GM23338 (cell line): ENCODE data around the gene SMG6. TPM values are rescaled to one million over a fixed set of nuclear protein-coding genes. Genes with fewer than 3 reads are reported as not detected.

Experiments used
- ATAC-seq: fragments of 200-7000 bp; cut with Tn5 transposase; 3 replicates; pipeline ENCODE4 v1.9.1; 2020
- DNase-seq: peaks from one replicate; pipeline ENCODE4 v3.0.0-alpha.2; 2015; ENCODE audit warnings: low spot score
- H2AFZ ChIP-seq: fragments of 200-600 bp; sonication (generic); 2 replicates; pipeline ENCODE4 v1.8.0; 2016; ENCODE audit warnings: antibody characterized with exemption, mild to moderate bottlenecking, moderate library complexity
- H3F3A ChIP-seq: fragments of 200-600 bp; sonication (generic); replicated peaks from 2 replicates; pipeline ENCODE4 v1.8.0; 2017; ENCODE audit warnings: antibody characterized with exemption, mixed run types, low read depth
- H3K27ac ChIP-seq: fragments of 200-600 bp; sonication (generic); 2 replicates; pipeline ENCODE4 v1.6.1; 2016; ENCODE audit warnings: low read depth
- H3K27me3 ChIP-seq: fragments of 200-600 bp; sonication (generic); 2 replicates; pipeline ENCODE4 v1.8.0; 2016; ENCODE audit warnings: mild to moderate bottlenecking, mixed run types, moderate library complexity; ENCODE audit not compliant: insufficient read depth
- H3K36me3 ChIP-seq: fragments of 200-600 bp; sonication (generic); 2 replicates; pipeline ENCODE4 v1.8.0; 2016; ENCODE audit warnings: mild to moderate bottlenecking; ENCODE audit not compliant: insufficient read depth
- H3K4me1 ChIP-seq: fragments of 200-600 bp; sonication (generic); 2 replicates; pipeline ENCODE4 v1.8.0; 2016; ENCODE audit warnings: mild to moderate bottlenecking, moderate library complexity; ENCODE audit not compliant: insufficient read depth
- H3K4me2 ChIP-seq: fragments of 200-600 bp; sonication (generic); 2 replicates; pipeline ENCODE4 v1.7.1; 2017; ENCODE audit warnings: mixed run types
- H3K4me3 ChIP-seq: fragments of 200-600 bp; sonication (generic); 2 replicates; pipeline ENCODE4 v1.6.1; 2016; ENCODE audit warnings: mixed run types
- H3K79me2 ChIP-seq: fragments of 200-600 bp; sonication (generic); replicated peaks from 2 replicates; pipeline ENCODE4 v1.8.0; 2017; ENCODE audit warnings: mild to moderate bottlenecking; ENCODE audit not compliant: insufficient read depth
- H3K9me2 ChIP-seq: fragments of 200-600 bp; sonication (generic); 2 replicates; pipeline ENCODE4 v1.8.0; 2017; ENCODE audit not compliant: insufficient read depth
- H4K20me1 ChIP-seq: fragments of 200-600 bp; sonication (generic); replicated peaks from 2 replicates; pipeline ENCODE4 v1.8.0; 2017; ENCODE audit warnings: mild to moderate bottlenecking; ENCODE audit not compliant: insufficient read depth
- H3K27ac Mint-ChIP-seq: 2 replicates; pipeline ENCODE4 v1.8.0; 2020; ENCODE audit warnings: inconsistent platforms, mild to moderate bottlenecking, moderate library complexity, mixed read lengths
- H3K27me3 Mint-ChIP-seq: 3 replicates; pipeline ENCODE4 v1.8.0; 2022; ENCODE audit warnings: low read depth, mild to moderate bottlenecking, moderate library complexity, mixed read lengths, inconsistent platforms; ENCODE audit not compliant: insufficient read depth, poor library complexity
- H3K36me3 Mint-ChIP-seq: 3 replicates; pipeline ENCODE4 v1.8.0; 2021; ENCODE audit warnings: low read depth, mild to moderate bottlenecking, inconsistent platforms, moderate library complexity, mixed read lengths
- H3K4me1 Mint-ChIP-seq: 3 replicates; pipeline ENCODE4 v1.8.0; 2020; ENCODE audit warnings: mild to moderate bottlenecking, inconsistent platforms, mixed read lengths
- H3K4me3 Mint-ChIP-seq: 3 replicates; pipeline ENCODE4 v1.8.0; 2021; ENCODE audit warnings: moderate library complexity, mild to moderate bottlenecking, inconsistent platforms, mixed read lengths
- H3K9me3 Mint-ChIP-seq: 3 replicates; pipeline ENCODE4 v1.8.0; 2020; ENCODE audit warnings: moderate library complexity, mild to moderate bottlenecking, inconsistent platforms, mixed read lengths
- CREB1 ChIP-seq: fragments of 250-450 bp; sonication (Bioruptor Pico); IDR thresholded peaks from 2 replicates; pipeline ENCODE4 v1.5.0; 2020; ENCODE audit warnings: low read depth, mild to moderate bottlenecking, moderate library complexity
- EZH2 ChIP-seq: fragments of 200-600 bp; sonication (generic); IDR thresholded peaks from one replicate; pipeline ENCODE4 v1.8.0; 2017; ENCODE audit warnings: antibody characterized with exemption, mild to moderate bottlenecking, low read depth; ENCODE audit not compliant: unreplicated experiment
- EZH2phosphoT487 ChIP-seq: fragments of 200-600 bp; sonication (generic); IDR thresholded peaks from one replicate; pipeline ENCODE4 v1.8.1; 2018; ENCODE audit warnings: antibody characterized with exemption; ENCODE audit not compliant: unreplicated experiment
- JUNB ChIP-seq: IDR thresholded peaks from one replicate; pipeline ENCODE4 v1.6.1; 2016; ENCODE audit warnings: antibody characterized with exemption; ENCODE audit not compliant: unreplicated experiment
- NANOG ChIP-seq: IDR thresholded peaks from 2 replicates; pipeline ENCODE4 v1.6.1; 2016; ENCODE audit warnings: antibody characterized with exemption, borderline replicate concordance
- POLR2AphosphoS5 ChIP-seq: IDR thresholded peaks from 2 replicates; pipeline ENCODE4 v1.6.1; 2016; ENCODE audit warnings: antibody characterized with exemption, low read depth
- STAT1 ChIP-seq: IDR thresholded peaks from one replicate; pipeline ENCODE4 v1.6.1; 2016; ENCODE audit warnings: antibody characterized with exemption; ENCODE audit not compliant: unreplicated experiment
- ZNF114 ChIP-seq: fragments of 250-450 bp; sonication (Bioruptor Pico); IDR thresholded peaks from 2 replicates; pipeline ENCODE4 v1.5.0; 2020; ENCODE audit warnings: mild to moderate bottlenecking, moderate library complexity
- ZNF331 ChIP-seq: fragments of 250-450 bp; sonication (Bioruptor Pico); IDR thresholded peaks from 2 replicates; pipeline ENCODE4 v1.5.0; 2020; ENCODE audit warnings: low read depth, mild to moderate bottlenecking, moderate library complexity
- polyA plus RNA-seq: library from polyadenylated mRNA; unstranded; fragments of >200 nt; fragmentation: Nextera tagmentation; extraction: Ambion mirVana; gene quantifications from 2 replicates; pipeline ENCODE4 v1.2.1, GENCODE V29; 2016
- total RNA-seq: library from RNA; depleted of rRNA; stranded (reverse); fragments of >200 nt; shearing (Covaris generic); gene quantifications from 2 replicates; pipeline ENCODE4 v1.2.3, GENCODE V29; 2014
- TF ChIP-seq, protein P1 (sequence below): IDR thresholded peaks from one replicate; pipeline ENCODE4 v1.6.1; 2018; ENCODE audit warnings: antibody characterized with exemption; ENCODE audit not compliant: unreplicated experiment
- TF ChIP-seq, protein P2 (sequence below): fragments of 250-450 bp; sonication (Bioruptor Pico); IDR thresholded peaks from 2 replicates; pipeline ENCODE4 v1.5.0; 2020; ENCODE audit warnings: mild to moderate bottlenecking, moderate library complexity
- TF ChIP-seq, protein P3 (sequence below), 2 experiments: fragments of 200-600 bp in 1 of 2; sonication (generic) in 1 of 2; conservative IDR thresholded peaks; 2 replicates each; pipeline versions ENCODE4 v1.5.1 to v1.6.1; 2016 to 2017; ENCODE audit warnings: antibody characterized with exemption in 2 of 2, low read depth in 2 of 2, mild to moderate bottlenecking in 2 of 2, moderate library complexity in 1 of 2
- TF ChIP-seq, protein P4 (sequence below): IDR thresholded peaks from 2 replicates; pipeline ENCODE4 v1.6.1; 2016; ENCODE audit warnings: antibody characterized with exemption

Gene SMG6
- total and polyA plus RNA-seq, 2 experiments from 2014 or later: 10.4 to 43.1 TPM

DNA sequence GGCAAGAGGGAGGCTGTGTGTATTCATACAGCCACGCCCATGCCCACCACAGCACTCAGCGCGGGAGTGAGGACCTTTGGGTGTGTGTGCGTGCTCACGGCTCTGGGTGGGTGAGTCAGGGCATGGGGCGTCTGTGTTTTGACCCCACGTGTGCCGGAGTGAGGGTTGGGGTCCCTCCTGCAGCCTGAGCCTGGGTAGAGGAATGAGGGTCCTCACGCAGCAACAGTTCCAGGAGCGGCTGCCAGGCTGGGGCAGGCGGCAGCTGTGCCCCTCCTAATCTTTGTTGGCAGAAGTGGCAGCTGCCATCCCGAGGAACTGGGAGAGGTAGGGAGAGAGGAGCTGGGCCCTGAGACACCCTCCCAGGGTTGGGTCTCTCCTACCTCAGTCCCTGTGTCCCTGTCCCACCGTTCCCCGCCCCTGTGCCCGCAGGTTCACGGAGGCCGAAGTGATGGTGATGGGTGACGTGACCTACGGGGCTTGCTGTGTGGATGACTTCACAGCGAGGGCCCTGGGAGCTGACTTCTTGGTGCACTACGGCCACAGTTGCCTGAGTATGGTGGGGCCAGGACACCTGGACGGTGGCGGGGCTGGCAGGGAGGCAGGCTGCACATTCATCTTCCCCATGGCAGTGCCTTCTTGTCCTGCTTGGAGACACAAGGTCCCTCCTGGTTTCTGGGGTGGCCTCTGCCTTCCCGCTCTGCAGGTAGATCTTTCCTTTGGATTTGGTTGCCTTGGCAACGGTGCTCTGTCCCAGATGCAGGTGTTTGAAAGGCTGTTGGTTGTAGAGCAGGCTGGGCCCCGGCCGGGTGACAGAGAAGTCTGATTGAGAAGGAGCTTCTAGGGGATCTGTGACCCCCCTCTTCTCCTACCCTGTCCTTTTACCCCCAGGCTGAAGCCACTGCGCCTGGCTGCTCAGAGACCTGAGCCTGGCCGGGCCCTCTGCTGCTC lies 267.8 kb downstream of the SMG6 start:
- TF ChIP-seq, protein P1, sequence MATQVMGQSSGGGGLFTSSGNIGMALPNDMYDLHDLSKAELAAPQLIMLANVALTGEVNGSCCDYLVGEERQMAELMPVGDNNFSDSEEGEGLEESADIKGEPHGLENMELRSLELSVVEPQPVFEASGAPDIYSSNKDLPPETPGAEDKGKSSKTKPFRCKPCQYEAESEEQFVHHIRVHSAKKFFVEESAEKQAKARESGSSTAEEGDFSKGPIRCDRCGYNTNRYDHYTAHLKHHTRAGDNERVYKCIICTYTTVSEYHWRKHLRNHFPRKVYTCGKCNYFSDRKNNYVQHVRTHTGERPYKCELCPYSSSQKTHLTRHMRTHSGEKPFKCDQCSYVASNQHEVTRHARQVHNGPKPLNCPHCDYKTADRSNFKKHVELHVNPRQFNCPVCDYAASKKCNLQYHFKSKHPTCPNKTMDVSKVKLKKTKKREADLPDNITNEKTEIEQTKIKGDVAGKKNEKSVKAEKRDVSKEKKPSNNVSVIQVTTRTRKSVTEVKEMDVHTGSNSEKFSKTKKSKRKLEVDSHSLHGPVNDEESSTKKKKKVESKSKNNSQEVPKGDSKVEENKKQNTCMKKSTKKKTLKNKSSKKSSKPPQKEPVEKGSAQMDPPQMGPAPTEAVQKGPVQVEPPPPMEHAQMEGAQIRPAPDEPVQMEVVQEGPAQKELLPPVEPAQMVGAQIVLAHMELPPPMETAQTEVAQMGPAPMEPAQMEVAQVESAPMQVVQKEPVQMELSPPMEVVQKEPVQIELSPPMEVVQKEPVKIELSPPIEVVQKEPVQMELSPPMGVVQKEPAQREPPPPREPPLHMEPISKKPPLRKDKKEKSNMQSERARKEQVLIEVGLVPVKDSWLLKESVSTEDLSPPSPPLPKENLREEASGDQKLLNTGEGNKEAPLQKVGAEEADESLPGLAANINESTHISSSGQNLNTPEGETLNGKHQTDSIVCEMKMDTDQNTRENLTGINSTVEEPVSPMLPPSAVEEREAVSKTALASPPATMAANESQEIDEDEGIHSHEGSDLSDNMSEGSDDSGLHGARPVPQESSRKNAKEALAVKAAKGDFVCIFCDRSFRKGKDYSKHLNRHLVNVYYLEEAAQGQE: no peak
- no peak for TF ChIP-seq STAT1
- TF ChIP-seq EZH2: no peak
- TF ChIP-seq, protein P2, sequence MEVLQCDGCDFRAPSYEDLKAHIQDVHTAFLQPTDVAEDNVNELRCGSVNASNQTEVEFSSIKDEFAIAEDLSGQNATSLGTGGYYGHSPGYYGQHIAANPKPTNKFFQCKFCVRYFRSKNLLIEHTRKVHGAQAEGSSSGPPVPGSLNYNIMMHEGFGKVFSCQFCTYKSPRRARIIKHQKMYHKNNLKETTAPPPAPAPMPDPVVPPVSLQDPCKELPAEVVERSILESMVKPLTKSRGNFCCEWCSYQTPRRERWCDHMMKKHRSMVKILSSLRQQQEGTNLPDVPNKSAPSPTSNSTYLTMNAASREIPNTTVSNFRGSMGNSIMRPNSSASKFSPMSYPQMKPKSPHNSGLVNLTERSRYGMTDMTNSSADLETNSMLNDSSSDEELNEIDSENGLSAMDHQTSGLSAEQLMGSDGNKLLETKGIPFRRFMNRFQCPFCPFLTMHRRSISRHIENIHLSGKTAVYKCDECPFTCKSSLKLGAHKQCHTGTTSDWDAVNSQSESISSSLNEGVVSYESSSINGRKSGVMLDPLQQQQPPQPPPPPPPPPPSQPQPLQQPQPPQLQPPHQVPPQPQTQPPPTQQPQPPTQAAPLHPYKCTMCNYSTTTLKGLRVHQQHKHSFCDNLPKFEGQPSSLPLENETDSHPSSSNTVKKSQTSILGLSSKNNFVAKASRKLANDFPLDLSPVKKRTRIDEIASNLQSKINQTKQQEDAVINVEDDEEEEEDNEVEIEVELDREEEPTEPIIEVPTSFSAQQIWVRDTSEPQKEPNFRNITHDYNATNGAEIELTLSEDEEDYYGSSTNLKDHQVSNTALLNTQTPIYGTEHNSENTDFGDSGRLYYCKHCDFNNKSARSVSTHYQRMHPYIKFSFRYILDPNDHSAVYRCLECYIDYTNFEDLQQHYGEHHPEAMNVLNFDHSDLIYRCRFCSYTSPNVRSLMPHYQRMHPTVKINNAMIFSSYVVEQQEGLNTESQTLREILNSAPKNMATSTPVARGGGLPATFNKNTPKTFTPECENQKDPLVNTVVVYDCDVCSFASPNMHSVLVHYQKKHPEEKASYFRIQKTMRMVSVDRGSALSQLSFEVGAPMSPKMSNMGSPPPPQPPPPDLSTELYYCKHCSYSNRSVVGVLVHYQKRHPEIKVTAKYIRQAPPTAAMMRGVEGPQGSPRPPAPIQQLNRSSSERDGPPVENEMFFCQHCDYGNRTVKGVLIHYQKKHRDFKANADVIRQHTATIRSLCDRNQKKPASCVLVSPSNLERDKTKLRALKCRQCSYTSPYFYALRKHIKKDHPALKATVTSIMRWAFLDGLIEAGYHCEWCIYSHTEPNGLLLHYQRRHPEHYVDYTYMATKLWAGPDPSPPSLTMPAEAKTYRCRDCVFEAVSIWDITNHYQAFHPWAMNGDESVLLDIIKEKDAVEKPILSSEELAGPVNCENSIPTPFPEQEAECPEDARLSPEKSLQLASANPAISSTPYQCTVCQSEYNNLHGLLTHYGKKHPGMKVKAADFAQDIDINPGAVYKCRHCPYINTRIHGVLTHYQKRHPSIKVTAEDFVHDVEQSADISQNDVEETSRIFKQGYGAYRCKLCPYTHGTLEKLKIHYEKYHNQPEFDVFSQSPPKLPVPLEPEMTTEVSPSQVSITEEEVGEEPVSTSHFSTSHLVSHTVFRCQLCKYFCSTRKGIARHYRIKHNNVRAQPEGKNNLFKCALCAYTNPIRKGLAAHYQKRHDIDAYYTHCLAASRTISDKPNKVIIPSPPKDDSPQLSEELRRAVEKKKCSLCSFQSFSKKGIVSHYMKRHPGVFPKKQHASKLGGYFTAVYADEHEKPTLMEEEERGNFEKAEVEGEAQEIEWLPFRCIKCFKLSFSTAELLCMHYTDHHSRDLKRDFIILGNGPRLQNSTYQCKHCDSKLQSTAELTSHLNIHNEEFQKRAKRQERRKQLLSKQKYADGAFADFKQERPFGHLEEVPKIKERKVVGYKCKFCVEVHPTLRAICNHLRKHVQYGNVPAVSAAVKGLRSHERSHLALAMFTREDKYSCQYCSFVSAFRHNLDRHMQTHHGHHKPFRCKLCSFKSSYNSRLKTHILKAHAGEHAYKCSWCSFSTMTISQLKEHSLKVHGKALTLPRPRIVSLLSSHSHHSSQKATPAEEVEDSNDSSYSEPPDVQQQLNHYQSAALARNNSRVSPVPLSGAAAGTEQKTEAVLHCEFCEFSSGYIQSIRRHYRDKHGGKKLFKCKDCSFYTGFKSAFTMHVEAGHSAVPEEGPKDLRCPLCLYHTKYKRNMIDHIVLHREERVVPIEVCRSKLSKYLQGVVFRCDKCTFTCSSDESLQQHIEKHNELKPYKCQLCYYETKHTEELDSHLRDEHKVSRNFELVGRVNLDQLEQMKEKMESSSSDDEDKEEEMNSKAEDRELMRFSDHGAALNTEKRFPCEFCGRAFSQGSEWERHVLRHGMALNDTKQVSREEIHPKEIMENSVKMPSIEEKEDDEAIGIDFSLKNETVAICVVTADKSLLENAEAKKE (CRISPR knock-in tag): no peak
- TF ChIP-seq JUNB: no peak
- no peak for TF ChIP-seq ZNF114
- no peak for TF ChIP-seq CREB1 (CRISPR knock-in tag)
- no peak for TF ChIP-seq ZNF331 (CRISPR knock-in tag)
- no peak for TF ChIP-seq NANOG
- TF ChIP-seq, protein P3, sequence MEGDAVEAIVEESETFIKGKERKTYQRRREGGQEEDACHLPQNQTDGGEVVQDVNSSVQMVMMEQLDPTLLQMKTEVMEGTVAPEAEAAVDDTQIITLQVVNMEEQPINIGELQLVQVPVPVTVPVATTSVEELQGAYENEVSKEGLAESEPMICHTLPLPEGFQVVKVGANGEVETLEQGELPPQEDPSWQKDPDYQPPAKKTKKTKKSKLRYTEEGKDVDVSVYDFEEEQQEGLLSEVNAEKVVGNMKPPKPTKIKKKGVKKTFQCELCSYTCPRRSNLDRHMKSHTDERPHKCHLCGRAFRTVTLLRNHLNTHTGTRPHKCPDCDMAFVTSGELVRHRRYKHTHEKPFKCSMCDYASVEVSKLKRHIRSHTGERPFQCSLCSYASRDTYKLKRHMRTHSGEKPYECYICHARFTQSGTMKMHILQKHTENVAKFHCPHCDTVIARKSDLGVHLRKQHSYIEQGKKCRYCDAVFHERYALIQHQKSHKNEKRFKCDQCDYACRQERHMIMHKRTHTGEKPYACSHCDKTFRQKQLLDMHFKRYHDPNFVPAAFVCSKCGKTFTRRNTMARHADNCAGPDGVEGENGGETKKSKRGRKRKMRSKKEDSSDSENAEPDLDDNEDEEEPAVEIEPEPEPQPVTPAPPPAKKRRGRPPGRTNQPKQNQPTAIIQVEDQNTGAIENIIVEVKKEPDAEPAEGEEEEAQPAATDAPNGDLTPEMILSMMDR (conservative IDR thresholded peaks at IDR 0.05; ENCODE audit: low read depth in 2 of 2): no peak
- TF ChIP-seq, protein P4, sequence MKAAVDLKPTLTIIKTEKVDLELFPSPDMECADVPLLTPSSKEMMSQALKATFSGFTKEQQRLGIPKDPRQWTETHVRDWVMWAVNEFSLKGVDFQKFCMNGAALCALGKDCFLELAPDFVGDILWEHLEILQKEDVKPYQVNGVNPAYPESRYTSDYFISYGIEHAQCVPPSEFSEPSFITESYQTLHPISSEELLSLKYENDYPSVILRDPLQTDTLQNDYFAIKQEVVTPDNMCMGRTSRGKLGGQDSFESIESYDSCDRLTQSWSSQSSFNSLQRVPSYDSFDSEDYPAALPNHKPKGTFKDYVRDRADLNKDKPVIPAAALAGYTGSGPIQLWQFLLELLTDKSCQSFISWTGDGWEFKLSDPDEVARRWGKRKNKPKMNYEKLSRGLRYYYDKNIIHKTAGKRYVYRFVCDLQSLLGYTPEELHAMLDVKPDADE: no peak
- no peak for TF ChIP-seq EZH2phosphoT487
- no peak for TF ChIP-seq POLR2AphosphoS5
- Histone ChIP-seq H4K20me1 (peaks cover 5% of the 10 kb centered on the region), H3K36me3 (no peaks in the 10 kb centered on the region), H2AFZ (no peak overlapping the region), H3K27me3 (no peaks in the 10 kb centered on the region), H3K27ac (no peak overlapping the region), H3K4me1 (peaks cover 3% of the 10 kb centered on the region; the same call in 1 of the 2 replicates), H3K4me3 (no peak overlapping the region), H3F3A (no peaks in the 10 kb centered on the region), H3K4me2 (no peak overlapping the region), H3K9me2 (no peaks in the 10 kb centered on the region), H3K79me2 (no peaks in the 10 kb centered on the region)
- ATAC-seq (no peak; the same call in 2 of the 3 replicates), DNase-seq (no peak)
- Mint-ChIP-seq H3K36me3 (no peaks in the 10 kb centered on the region; the same call in 2 of the 3 replicates), H3K27ac (no peak overlapping the region), H3K27me3 (peaks cover 12% of the 10 kb centered on the region), H3K4me3 (no peak overlapping the region), H3K4me1 (peaks cover 2% of the 10 kb centered on the region), H3K9me3 (no peaks in the 10 kb centered on the region)
